Ramos (cell line): ENCODE results near the gene CD300LF.

Source experiments
- in situ Hi-C: fragments of 300-500 bp; cut with MboI; formaldehyde crosslinking; loops from one replicate; pipeline ENCODE4 v1.14.3; 2022; ENCODE audit warnings: low sequenced_read_pairs; ENCODE audit not compliant: unreplicated experiment

Gene CD300LF

GRCh38 chr17:74652020-74652419 lies 60.7 kb downstream of the CD300LF start:
- in situ Hi-C loops: loop anchor here (10.0 kb wide), 1 partner anchor 213 kb away; no protein-coding TSS in a partner anchor

GRCh38 chr17:74649909-74650308 lies 62.8 kb downstream of the CD300LF start:
- in situ Hi-C loops: loop anchor here (10.0 kb wide), 1 partner anchor 215 kb away; no protein-coding TSS in a partner anchor

- in situ Hi-C loops: no loop called here
These were observed 64.7 kb downstream of the CD300LF start for GRCh38 chr17:74647871-74648672.

GRCh38 chr17:74646231-74646630 lies 66.5 kb downstream of the CD300LF start:
- in situ Hi-C loops: no loop called here

- in situ Hi-C loops: no loop called here
These were observed 67.7 kb downstream of the CD300LF start for GRCh38 chr17:74645010-74645409.

GRCh38 chr17:74644419-74644818 lies 68.3 kb downstream of the CD300LF start:
- in situ Hi-C loops: no loop called here
